Fibroblast of the aortic adventitia (primary cell): Measurements from ENCODE around the gene ITSN1. TPM values are rescaled to one million over a fixed set of nuclear protein-coding genes. Genes with fewer than 3 reads are reported as not detected.

Source experiments
- DNase-seq: peaks from one replicate; pipeline ENCODE4 v3.0.0-alpha.2; 2010; ENCODE audit warnings: low read depth
- H3K4me3 ChIP-seq: 2 replicates; pipeline ENCODE4 v1.5.1; 2011; ENCODE audit warnings: low read depth, mild to moderate bottlenecking, control low read depth, low read length, moderate library complexity
- CTCF ChIP-seq: IDR thresholded peaks from 2 replicates; pipeline ENCODE4 v1.5.1; 2011; ENCODE audit warnings: mild to moderate bottlenecking, low read length, control low read depth, inconsistent platforms; ENCODE audit not compliant: insufficient read depth
- total RNA-seq: library from RNA; depleted of rRNA; stranded (reverse); fragments of >200 nt; gene quantifications from 2 replicates; pipeline ENCODE4 v1.2.3, GENCODE V29; 2012; ENCODE audit warnings: low replicate concordance

The ITSN1 gene
- total RNA-seq, 1 donor: 35.0 TPM

DNA sequence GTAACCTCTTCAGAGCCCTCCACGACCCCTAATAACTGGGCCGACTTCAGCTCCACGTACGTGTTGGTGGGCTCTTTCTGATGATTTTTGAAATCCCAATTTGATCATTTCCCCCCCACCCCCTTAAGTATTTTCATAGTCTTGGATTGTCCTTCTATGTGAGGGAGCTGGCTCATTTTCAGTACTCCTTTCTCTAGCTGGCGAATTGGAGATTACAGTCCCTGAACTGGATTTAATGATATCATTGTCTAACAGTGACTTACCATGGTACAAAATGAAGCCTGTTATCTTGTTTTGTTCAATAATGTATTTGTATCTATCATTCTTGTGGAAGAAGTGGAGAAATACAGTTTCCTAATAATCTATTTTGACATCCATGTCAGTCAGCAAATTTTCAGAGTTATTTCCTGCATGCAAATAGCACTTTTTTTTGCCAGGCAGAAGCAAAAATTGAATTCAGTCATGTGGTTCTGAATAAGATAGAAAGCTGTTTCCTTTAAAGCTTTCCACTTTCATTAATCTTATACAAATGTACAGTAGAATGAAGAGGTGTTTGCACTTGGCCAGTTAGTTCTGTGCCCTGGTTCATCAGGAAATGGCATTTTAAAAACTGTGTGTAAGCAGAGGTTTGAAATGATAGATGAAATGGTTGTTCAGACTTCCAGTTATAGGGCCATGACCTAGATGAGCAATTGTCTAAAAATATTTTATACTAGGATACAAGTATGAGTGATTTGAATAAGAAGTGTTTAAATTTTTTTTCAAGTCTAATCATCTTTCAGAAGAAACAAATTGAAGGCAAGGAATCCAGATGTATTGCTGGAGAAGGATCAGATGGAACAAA, 169.1 kb downstream of the ITSN1 start:
- H3K4me3 ChIP-seq: no peak overlapping the region
- no peak for DNase-seq
- TF ChIP-seq CTCF: no peak

GRCh38 chr21:33813832-33814365, 171.6 kb downstream of the ITSN1 start:
- H3K4me3 ChIP-seq: no peak overlapping the region
- no peak for DNase-seq
- no peak for TF ChIP-seq CTCF

DNA sequence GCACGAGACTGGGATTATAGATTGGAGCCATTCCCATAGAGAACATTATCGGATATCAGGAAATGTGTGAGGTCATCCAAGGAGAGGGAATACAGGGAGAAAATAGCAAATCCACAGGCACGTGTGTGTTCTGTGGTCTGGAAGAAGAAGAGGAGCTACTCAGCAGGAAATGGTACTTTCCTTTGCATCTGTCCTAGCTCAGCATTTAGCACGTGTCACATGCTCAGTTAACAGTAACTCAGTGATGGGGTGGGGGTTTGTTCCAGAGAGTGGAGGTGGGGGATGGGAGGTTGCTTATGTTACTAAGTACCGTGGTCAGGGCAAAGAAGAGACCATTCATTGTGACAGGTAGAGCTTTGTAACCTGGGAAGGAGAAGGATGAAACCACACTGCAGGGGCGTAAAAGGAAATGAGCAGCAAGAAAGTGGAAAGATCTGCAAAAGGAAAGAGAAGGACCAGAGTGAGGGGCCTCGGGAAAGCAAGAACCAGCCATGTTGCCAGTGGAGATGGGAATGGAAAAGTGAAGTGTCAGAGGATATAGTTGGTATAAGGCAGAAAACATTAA, 172.9 kb downstream of the ITSN1 start:
- no peak overlapping the region for H3K4me3 ChIP-seq
- TF ChIP-seq CTCF: no peak
- no peak for DNase-seq

- TF ChIP-seq CTCF: no peak
- no peak for DNase-seq
- H3K4me3 ChIP-seq: no peak overlapping the region
Observed at GRCh38 chr21:33816174-33816573, 173.9 kb downstream of the ITSN1 start.

DNA sequence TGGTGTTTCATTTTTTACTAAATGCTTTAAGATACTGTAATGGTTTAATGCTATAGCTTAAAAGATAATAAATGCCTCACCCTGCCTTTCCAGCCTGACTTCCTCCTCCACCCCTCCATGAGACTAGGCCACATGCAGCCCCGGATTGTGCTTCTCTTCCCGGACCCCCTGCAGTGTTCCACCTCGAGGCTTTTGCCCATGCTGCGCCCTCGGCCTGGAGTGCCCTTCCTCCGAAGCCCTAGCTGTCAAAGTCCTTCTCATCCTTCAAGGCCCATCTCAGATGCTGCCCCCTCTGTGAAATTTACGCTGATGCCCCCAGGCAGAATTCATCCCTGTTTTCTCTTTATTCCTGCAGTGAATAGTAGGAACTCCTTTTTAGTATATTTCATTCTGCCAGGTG, 174.8 kb downstream of the ITSN1 start:
- no peak overlapping the region for H3K4me3 ChIP-seq
- no peak for TF ChIP-seq CTCF
- no peak for DNase-seq

DNA sequence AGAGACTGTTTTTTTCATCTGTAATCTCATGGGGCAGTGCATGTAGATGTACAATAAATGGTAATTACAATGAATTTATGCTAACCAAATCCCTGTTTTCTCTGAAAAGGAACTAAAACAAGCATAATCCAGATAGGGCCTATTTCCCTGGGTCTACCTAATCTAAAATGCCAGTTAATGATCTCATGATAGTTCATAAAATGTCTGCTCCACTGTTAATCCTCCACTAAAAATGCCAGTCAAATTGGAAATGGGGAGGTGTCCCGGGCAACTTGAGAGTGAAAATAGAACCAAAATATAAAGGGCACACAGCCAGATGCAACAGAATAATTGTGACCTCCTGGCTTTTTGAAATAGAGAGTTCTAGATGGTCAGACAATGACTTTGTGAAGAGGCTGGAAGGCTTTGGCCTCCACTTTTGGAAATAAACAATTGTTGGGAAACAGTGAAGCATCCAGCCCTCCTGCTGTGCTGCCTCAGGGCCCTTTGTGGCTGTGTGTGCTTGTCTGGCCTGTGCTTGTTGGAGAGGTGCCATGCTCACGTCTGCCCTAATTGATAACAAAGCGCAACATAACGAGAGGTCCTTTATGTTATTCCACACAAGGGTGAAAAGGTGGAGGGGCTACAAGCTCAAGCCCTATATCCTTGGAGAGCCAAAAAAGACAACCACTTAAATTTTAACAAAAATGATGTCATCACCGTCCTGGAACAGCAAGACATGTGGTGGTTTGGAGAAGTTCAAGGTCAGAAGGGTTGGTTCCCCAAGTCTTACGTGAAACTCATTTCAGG, 175.6 kb downstream of the ITSN1 start:
- no peak for TF ChIP-seq CTCF
- no peak overlapping the region for H3K4me3 ChIP-seq
- no peak for DNase-seq
